22Rv1 (cell line): ENCODE results near the gene ZNF627.

Experiments used
- ZFX ChIP-seq: fragments of 450-650 bp; IDR thresholded peaks from 2 replicates; pipeline ENCODE4 v1.6.1; 2017; ENCODE audit warnings: antibody characterized with exemption, borderline replicate concordance
- TF ChIP-seq, protein P1 (sequence below): fragments of 450-650 bp; IDR thresholded peaks from 2 replicates; pipeline ENCODE4 v1.5.1; 2017; ENCODE audit warnings: mild to moderate bottlenecking

DNA sequence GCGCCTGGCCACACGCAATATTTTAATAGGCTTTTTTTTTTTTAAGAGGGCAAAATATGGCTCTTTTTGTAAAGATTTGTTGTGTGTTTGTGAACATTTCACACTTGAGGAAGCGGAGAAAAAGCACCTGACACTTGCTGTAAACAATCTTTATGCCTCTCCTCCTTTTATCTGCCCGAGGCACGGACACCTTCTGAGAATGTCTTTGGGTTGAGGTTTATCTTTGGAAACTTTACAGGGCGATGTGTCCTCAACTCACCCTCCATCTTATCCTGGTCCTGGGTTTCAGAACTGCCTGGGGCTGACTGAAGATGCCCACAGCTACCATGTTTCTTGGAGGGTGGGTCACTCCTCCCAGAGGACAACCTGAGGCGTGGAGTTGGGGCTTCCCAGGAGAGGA, 44.0 kb downstream of the ZNF627 start:
- TF ChIP-seq, protein P1, sequence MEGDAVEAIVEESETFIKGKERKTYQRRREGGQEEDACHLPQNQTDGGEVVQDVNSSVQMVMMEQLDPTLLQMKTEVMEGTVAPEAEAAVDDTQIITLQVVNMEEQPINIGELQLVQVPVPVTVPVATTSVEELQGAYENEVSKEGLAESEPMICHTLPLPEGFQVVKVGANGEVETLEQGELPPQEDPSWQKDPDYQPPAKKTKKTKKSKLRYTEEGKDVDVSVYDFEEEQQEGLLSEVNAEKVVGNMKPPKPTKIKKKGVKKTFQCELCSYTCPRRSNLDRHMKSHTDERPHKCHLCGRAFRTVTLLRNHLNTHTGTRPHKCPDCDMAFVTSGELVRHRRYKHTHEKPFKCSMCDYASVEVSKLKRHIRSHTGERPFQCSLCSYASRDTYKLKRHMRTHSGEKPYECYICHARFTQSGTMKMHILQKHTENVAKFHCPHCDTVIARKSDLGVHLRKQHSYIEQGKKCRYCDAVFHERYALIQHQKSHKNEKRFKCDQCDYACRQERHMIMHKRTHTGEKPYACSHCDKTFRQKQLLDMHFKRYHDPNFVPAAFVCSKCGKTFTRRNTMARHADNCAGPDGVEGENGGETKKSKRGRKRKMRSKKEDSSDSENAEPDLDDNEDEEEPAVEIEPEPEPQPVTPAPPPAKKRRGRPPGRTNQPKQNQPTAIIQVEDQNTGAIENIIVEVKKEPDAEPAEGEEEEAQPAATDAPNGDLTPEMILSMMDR = no peak
- no peak for TF ChIP-seq ZFX
